Mesodermal cell (in vitro differentiated cells): Measurements from ENCODE around the gene TMEM175.

ENCODE experiments used
- H3K27ac ChIP-seq: 2 replicates; pipeline ENCODE4 v1.7.0; 2013; ENCODE audit warnings: mild to moderate bottlenecking, low read depth, low read length, moderate library complexity; ENCODE audit not compliant: severe bottlenecking
- H3K36me3 ChIP-seq: 2 replicates; pipeline ENCODE4 v1.7.1; 2013; ENCODE audit warnings: mild to moderate bottlenecking, low read length, moderate library complexity; ENCODE audit not compliant: control insufficient read depth, insufficient read depth
- H3K4me1 ChIP-seq: one replicate; pipeline ENCODE4 v1.7.1; 2013; ENCODE audit warnings: mild to moderate bottlenecking, low read length; ENCODE audit not compliant: insufficient read depth, control insufficient read depth, poor library complexity, severe bottlenecking
- H3K4me3 ChIP-seq: 2 replicates; pipeline ENCODE4 v1.7.0; 2013; ENCODE audit warnings: low read length, control low read depth, mild to moderate bottlenecking; ENCODE audit not compliant: insufficient read depth, poor library complexity, severe bottlenecking; ENCODE audit errors: extremely low read depth
- H3K9me3 ChIP-seq: 2 replicates; pipeline ENCODE4 v1.7.1; 2013; ENCODE audit warnings: mild to moderate bottlenecking, low read length, moderate library complexity; ENCODE audit not compliant: control insufficient read depth
- WGBS, 2 experiments: methylation state at CpG; one replicate each; pipeline ENCODE4 v1.1.5; 2013; ENCODE audit warnings: missing lambda C conversion rate in 2 of 2; ENCODE audit not compliant: insufficient coverage in 2 of 2; 5-methylcytosine and 5-hydroxymethylcytosine counted together

TMEM175 gene

GRCh38 chr4:967113-968104 is 35.1 kb downstream of the TMEM175 start:
- 45 to 47% methylated on average over 41 to 51 of the region's 76 CpGs for WGBS, 2 experiments
- H3K4me3 ChIP-seq, result no peak overlapping the region
- peaks cover 15% of the 10 kb centered on the region for H3K36me3 ChIP-seq
- H3K9me3 ChIP-seq, result no peaks in the 10 kb centered on the region
- H3K27ac ChIP-seq, result no peak overlapping the region
- H3K4me1 ChIP-seq, result no peaks in the 10 kb centered on the region

GRCh38 chr4:968221-968620 is 36.0 kb downstream of the TMEM175 start:
- whole genome bisulfite sequencing, 2 experiments, result 60 to 71% methylated on average over 10 to 13 of the region's 24 CpGs
- Histone ChIP-seq H3K4me1 (no peaks in the 10 kb centered on the region), H3K27ac (no peak overlapping the region), H3K4me3 (no peak overlapping the region), H3K36me3 (peaks cover 15% of the 10 kb centered on the region), H3K9me3 (no peaks in the 10 kb centered on the region)

GRCh38 chr4:968621-969394 is 36.5 kb downstream of the TMEM175 start:
- H3K4me1 ChIP-seq, result no peaks in the 10 kb centered on the region
- H3K36me3 ChIP-seq, result peaks cover 14% of the 10 kb centered on the region
- no peaks in the 10 kb centered on the region for H3K9me3 ChIP-seq
- WGBS, 2 experiments, result 85 to 88% methylated on average over 16 of the region's 23 CpGs
- no peak overlapping the region for H3K4me3 ChIP-seq
- no peak overlapping the region for H3K27ac ChIP-seq

GRCh38 chr4:970046-970745 is 37.9 kb downstream of the TMEM175 start:
- Histone ChIP-seq H3K9me3 (peaks cover 4% of the 10 kb centered on the region), H3K4me1 (no peaks in the 10 kb centered on the region), H3K36me3 (peaks cover 10% of the 10 kb centered on the region), H3K4me3 (no peak overlapping the region), H3K27ac (no peak overlapping the region)
- 80 to 84% methylated on average over 23 of the region's 25 CpGs for WGBS, 2 experiments

GRCh38 chr4:970854-971520 is 38.7 kb downstream of the TMEM175 start:
- Histone ChIP-seq H3K4me3 (no peak overlapping the region), H3K36me3 (peaks cover 4% of the 10 kb centered on the region), H3K27ac (no peak overlapping the region), H3K9me3 (peaks cover 4% of the 10 kb centered on the region), H3K4me1 (no peaks in the 10 kb centered on the region)
- WGBS, 2 experiments, result 71 to 80% methylated on average over 15 to 17 of the region's 17 CpGs

GRCh38 chr4:971666-972500 is 39.6 kb downstream of the TMEM175 start:
- H3K9me3 ChIP-seq, result peaks cover 4% of the 10 kb centered on the region
- peak overlapping the region; percentile 51 for H3K4me3 ChIP-seq
- no peaks in the 10 kb centered on the region for H3K36me3 ChIP-seq
- no peak overlapping the region for H3K27ac ChIP-seq
- no peaks in the 10 kb centered on the region for H3K4me1 ChIP-seq
- 73 to 84% methylated on average over 16 to 22 of the region's 24 CpGs for WGBS, 2 experiments

GRCh38 chr4:972651-973424 is 40.6 kb downstream of the TMEM175 start:
- no peaks in the 10 kb centered on the region for H3K4me1 ChIP-seq
- H3K4me3 ChIP-seq, result peak overlapping the region; percentile 51
- no peaks in the 10 kb centered on the region for H3K36me3 ChIP-seq
- H3K9me3 ChIP-seq, result peaks cover 4% of the 10 kb centered on the region
- WGBS, 2 experiments, result 2% methylated on average over 52 to 57 of the region's 65 CpGs
- H3K27ac ChIP-seq, result no peak overlapping the region

GRCh38 chr4:973431-974397 is 41.5 kb downstream of the TMEM175 start, which contains the start of gene DGKQ:
DGKQ (minus strand) TSS chr4:973569; CDS start chr4:973482, 87 bp downstream.
- Histone ChIP-seq H3K36me3 (no peaks in the 10 kb centered on the region), H3K9me3 (peaks cover 4% of the 10 kb centered on the region), H3K4me3 (peak within 1 kb of the TSS; percentile 51), H3K4me1 (no peaks in the 10 kb centered on the region), H3K27ac (no peak within 1 kb of the TSS)
- WGBS, 2 experiments, result 44 to 46% methylated on average over 72 to 101 of the region's 123 CpGs
